NB4 (cell line): ENCODE measurements around the gene C16orf96.

Experiments used
- DNase-seq: peaks from one replicate; pipeline ENCODE4 v3.0.0; 2010; ENCODE audit warnings: low read depth
- H3K4me3 ChIP-seq: one replicate; pipeline ENCODE4 v1.5.1; 2011; ENCODE audit warnings: mild to moderate bottlenecking, low read depth, low read length, moderate library complexity
- MYC ChIP-seq: IDR thresholded peaks from 2 replicates; pipeline ENCODE4 v1.6.1; 2011; ENCODE audit warnings: low read depth, low read length
- POLR2A ChIP-seq: IDR thresholded peaks from 2 replicates; pipeline ENCODE4 v1.6.1; 2011; ENCODE audit warnings: mild to moderate bottlenecking; ENCODE audit not compliant: insufficient read length; ENCODE audit errors: extremely low read depth
- TF ChIP-seq, protein P1 (sequence below): IDR thresholded peaks from one replicate; pipeline ENCODE4 v1.5.1; 2012; ENCODE audit warnings: low read depth, low read length
- TF ChIP-seq, protein P2 (sequence below): IDR thresholded peaks from 2 replicates; pipeline ENCODE4 v1.6.1; 2011; ENCODE audit warnings: low read depth, low read length

Gene C16orf96

GRCh38 chr16:4557973-4558372 is 1.8 kb downstream of the C16orf96 start:
- no peak overlapping the region for H3K4me3 ChIP-seq
- TF ChIP-seq POLR2A (no peak), MYC (no peak)
- TF ChIP-seq, protein P1, sequence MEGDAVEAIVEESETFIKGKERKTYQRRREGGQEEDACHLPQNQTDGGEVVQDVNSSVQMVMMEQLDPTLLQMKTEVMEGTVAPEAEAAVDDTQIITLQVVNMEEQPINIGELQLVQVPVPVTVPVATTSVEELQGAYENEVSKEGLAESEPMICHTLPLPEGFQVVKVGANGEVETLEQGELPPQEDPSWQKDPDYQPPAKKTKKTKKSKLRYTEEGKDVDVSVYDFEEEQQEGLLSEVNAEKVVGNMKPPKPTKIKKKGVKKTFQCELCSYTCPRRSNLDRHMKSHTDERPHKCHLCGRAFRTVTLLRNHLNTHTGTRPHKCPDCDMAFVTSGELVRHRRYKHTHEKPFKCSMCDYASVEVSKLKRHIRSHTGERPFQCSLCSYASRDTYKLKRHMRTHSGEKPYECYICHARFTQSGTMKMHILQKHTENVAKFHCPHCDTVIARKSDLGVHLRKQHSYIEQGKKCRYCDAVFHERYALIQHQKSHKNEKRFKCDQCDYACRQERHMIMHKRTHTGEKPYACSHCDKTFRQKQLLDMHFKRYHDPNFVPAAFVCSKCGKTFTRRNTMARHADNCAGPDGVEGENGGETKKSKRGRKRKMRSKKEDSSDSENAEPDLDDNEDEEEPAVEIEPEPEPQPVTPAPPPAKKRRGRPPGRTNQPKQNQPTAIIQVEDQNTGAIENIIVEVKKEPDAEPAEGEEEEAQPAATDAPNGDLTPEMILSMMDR = no peak
- TF ChIP-seq, protein P2, sequence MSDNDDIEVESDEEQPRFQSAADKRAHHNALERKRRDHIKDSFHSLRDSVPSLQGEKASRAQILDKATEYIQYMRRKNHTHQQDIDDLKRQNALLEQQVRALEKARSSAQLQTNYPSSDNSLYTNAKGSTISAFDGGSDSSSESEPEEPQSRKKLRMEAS = no peak
- no peak for DNase-seq

GRCh38 chr16:4561596-4561995 is 5.5 kb downstream of the C16orf96 start:
- DNase-seq = no peak
- TF ChIP-seq, protein P1 = no peak
- TF ChIP-seq POLR2A (no peak), MYC (no peak)
- TF ChIP-seq, protein P2 = no peak
- no peak overlapping the region for H3K4me3 ChIP-seq

DNA sequence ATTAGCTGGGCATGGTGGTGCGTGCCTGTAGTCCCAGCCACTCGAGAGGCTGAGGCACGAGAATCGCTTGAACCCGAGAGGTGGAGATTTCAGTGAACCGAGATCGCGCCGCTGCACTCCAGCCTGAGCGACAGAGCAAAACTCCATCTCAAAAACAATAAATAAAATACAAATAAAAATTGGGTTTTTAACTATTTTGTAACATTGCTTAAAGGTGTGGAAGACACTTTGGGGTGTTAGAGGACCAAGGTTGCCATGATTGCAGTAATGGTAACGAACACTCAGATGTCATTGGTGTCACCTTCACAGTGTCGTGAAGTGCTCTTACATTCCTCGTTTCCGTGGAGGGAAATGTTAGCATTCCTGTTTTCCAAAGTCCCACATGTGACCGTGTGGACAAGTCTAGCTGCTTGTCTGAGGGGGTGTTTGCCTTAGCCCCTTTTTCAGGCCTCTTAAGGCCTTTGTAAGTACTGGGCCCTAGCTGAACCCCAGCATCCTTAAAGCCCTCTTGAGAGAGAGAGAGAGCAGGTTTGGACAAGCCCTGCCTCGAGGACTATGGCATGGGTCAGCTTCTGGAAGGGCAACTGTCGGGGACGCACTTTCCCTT is 8.6 kb downstream of the C16orf96 start:
- DNase-seq = no peak
- H3K4me3 ChIP-seq = no peak overlapping the region
- TF ChIP-seq POLR2A (no peak), MYC (no peak)
- TF ChIP-seq, protein P2 = no peak
- TF ChIP-seq, protein P1 = no peak

DNA sequence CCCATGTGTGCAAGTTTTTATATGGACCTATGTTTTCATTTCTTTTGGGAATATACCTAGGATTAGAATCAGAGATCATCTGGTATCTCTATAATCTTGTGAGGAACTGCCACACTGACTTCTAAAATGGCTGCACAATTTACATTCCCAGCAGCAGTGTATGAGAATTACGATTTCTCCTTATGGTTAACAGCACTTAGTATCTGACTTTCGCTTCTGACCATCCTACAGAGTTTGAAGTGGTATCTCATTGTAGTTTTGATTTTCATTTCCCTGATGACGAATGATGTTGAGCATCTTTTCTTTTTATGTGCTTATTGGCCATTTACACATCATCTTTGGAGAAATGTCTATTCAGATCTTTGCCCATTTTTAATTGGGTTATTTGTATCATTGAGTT is 10.0 kb downstream of the C16orf96 start:
- DNase-seq = no peak
- no peak overlapping the region for H3K4me3 ChIP-seq
- TF ChIP-seq, protein P2 = no peak
- no peak for TF ChIP-seq MYC

DNA sequence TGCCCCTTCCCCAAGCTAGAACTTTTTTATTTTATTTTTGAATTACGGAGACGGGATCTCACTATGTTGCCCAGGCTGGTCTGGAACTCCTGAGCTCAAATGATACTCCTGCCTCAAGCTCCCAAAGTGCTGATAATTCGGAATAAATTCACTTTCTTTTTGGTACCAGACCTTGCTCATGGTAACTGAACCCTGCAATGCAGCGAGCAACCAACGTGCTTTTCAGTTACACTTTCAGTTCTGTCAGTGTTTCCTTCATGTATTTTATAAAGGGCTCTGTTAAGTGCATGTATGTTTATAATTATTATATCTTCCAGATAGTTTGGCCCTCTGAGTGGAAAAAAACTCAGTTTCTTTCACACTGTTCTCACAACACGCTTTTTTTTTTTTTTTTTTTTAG is 13.9 kb downstream of the C16orf96 start:
- TF ChIP-seq, protein P2 = no peak
- no peak for TF ChIP-seq POLR2A
- no peak for TF ChIP-seq MYC
- TF ChIP-seq, protein P1 = no peak
- no peak overlapping the region for H3K4me3 ChIP-seq
- no peak for DNase-seq

- no peak for DNase-seq
- H3K4me3 ChIP-seq = no peak overlapping the region
- TF ChIP-seq, protein P2 = no peak
- TF ChIP-seq, protein P1 = no peak
- TF ChIP-seq MYC (no peak), POLR2A (no peak)
These were observed 14.7 kb downstream of the C16orf96 start for GRCh38 chr16:4570688-4571321.
